ENCODE data around the gene METTL1. TPM values are rescaled to one million over a fixed set of nuclear protein-coding genes. Genes with fewer than 3 reads are reported as not detected.
"Not testable (repeated sequence)": the region's sequence is repeated elsewhere in the genome, so short reads cannot be mapped to it uniquely, and the experiment has no call there.

The METTL1 gene
- total RNA-seq, result 3.6 and 3.7 TPM in 2 replicates

DNA sequence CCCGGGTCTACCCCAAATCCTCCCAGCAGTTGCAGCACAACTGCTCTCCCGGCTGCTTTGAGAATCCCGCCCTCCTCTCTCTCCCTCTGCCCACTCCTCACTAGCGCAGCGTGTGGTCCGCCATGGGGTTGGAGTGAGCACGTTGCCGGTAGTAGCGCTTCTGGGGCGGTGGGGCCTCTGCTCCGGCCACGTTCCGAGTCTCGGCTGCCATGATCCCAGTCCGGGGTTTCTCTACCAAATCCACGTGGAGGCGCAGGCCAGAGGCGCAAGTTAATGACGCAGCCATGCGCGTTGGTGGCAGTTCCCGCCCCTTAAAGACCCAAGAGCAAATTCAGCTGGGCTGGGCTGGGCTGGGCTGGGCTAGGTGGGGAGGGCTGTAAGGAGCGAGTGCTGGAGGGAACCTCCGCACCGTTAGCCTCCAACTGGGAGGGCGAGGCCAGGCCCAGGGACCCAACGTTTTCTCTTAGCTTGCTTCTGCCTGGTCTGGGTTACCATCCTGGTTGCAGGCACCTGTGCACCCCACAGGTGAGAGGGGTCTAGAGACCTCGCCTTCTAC is at the start of gene METTL1:
Gene METTL1 (minus strand): TSS at position 233 of the 556 bp plus-strand sequence. CDS start 22 bp downstream, at position 211.
- DNase-seq, result peak; percentile 98

DNA sequence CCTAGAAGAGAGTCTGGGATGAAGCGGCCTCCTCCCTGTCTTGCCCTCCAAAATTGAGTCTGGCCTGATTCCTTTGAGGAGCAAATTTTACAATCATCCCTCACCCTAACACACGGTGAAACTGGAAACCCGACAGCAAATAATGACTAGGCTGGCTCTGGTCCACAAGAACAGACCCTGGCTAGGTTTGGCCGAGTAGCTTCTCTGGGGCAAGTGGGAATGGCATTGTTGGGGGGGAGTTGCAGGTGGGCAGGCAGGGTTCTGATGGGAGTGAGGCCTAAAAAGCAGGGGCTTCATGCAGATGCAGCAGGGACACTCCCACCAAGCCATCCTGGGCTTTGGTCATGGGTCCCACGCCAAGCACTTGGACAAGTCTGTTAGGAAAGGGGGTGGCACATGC is 49.1 kb upstream of the METTL1 start:
- not testable (repeated sequence) for DNase-seq

DNA sequence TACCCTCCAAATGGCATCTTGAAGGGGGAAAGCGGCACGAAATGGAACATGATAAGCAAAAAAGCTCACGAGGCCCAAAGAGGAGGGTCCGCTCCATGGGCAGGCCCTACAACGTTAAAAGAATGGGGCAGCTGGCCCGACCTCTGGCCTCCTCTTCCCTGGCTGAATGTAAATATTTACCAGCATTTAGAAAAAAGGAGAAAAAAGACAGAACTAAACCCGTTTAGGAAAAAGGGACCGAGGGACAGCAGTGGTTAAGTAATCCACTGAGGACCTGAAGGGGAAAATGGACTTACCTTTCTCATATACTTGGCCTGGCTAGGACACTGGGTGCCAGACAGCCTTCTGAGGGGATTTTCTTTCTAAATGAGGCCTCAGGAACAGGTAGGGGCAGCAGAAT is 48.2 kb upstream of the METTL1 start:
- DNase-seq, result not testable (repeated sequence)

DNA sequence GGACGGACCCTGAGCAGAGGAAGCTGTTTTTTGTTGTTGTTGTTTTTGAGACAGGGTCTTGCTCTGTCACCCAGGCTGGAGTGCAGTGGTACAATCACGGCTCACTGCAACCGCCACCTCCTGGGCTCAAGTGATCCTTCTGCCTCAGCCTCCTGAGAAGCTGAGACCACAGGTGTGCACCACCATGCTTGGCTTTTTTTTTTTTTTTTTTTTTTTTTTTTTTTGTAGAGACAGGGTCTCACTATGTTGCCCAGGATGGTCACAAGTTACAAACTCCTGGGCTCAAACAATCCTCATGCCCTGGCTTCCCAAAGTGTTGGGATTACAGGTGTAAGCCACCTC is 46.1 kb upstream of the METTL1 start:
- not testable (repeated sequence) for DNase-seq

DNA sequence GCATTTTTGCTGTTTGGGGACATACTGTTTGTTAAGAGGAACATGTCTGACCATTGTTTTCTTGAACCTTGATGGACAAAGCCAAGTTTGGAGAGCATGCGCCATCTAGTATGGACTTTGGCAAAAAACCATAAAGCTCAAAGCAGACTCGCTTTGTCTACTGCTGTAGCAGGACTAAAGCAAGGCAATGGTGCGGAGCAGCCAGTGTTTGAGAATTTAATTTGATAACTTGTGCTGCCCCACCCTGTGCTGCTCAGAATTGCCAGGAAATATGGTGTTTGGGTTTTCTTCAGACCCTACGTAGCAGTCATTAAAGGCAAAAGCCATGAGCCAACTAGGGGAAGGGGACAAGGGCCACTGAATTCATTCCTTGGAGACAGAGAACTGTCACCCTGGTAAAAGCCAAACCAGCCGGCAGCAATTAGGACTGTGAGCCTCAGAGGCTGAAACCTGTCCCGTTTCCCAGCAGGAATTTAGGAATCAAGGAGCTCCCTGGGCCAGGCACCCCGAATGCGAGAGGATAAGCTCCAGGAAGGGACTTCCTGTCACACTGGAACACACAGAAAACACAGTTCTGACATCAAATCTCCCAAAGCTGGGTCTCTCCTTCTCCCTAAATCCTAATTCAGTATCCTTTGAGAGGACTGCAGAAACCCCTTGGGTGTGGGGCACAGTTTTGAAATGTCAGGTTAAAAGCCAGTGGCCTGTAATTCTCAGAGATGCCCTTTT is 45.5 kb upstream of the METTL1 start:
- DNase-seq, result no peak

DNA sequence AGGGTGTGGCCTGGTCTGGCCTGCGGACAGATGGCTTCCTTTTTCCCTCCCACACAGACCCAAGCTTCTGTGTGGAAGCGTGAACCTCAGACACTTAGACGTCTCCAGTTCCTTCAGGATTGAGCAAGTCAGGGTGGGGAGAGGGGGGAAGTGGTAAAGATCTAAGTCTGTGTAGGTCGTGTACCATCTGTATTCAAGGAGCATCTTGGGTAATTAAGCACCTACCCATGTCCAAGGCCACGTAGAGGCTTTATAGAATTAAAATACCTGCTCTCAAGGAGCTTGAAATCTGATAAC is 44.9 kb upstream of the METTL1 start:
- no peak for DNase-seq

DNA sequence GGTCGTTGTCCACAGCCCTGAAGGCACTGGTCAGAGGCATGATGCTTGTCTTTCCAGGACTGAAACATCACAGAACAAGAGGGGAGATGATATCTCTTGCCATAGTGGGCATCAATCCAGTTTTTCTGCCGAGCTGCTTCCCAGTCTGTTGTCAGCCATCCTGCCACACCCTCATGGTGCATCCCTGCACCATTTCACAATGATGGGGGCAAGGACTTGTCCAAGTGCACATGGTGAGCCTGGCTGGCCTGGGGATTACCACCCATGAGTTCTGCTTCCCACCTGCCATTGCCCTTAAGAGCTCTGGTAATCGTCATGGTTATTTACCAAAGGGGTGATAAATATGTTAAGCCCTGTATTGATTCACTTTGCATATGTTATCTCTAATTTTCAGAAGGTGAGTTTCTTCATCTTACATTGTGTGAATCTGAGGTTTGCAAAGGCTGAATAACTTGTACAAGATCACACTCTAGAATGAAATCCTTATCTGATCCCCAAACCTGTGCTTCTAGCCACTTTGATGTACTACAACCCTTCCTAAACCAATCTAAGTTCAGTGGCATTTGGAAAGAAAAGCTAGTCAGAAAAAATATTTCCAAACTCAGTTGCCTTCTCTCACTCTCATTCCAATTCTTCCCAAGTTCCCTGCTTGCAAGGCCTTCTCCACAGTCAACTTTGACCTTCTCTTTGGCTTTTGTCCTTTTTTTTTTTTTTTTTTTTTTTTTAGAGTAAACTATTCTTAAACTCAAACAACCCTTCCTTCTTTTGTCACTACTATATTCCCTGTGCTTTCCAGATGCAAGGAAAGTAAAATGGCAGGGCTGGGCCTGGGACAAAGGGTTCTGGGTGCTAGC is 44.3 kb upstream of the METTL1 start:
- no peak for DNase-seq

DNA sequence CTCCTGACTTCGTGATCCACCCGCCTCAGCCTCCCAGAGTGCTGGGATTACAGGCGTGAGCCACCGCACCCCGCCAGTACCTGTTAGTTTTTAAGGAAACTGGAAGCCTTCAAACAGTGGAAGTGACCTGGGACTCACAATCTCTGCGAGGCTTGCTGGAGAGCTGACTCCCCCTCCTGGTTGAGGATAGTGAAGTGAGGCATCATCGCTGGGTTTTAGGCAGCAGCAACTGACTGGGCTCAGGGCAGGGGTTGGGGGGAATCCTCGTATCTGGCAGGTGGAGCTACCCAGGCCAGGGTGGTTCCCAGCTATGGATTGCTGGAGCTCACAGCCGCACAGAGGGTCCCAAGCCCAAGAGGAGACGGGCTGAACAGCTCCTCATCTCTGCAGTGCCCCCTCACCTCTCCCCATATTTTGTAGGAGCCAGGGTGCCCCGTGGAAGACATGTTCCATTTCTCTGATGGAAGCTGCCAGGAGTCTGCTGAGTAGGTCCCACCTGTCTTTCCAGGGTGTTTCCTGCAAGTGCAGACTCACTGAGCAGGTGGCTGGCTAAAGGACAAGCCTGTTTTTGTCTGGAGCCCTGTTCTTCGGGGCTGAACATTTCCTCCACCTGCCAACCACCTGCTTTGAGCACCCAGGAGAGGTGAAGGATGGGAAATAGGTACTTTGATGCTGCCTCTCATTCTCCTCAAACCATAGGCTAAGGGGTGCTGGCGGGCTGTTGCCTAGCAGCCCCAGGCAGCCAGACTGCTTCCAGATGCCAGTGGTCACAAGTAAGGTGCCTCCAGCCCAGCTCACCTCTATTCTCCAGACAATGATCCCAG is 43.5 kb upstream of the METTL1 start:
- DNase-seq, result no peak

DNA sequence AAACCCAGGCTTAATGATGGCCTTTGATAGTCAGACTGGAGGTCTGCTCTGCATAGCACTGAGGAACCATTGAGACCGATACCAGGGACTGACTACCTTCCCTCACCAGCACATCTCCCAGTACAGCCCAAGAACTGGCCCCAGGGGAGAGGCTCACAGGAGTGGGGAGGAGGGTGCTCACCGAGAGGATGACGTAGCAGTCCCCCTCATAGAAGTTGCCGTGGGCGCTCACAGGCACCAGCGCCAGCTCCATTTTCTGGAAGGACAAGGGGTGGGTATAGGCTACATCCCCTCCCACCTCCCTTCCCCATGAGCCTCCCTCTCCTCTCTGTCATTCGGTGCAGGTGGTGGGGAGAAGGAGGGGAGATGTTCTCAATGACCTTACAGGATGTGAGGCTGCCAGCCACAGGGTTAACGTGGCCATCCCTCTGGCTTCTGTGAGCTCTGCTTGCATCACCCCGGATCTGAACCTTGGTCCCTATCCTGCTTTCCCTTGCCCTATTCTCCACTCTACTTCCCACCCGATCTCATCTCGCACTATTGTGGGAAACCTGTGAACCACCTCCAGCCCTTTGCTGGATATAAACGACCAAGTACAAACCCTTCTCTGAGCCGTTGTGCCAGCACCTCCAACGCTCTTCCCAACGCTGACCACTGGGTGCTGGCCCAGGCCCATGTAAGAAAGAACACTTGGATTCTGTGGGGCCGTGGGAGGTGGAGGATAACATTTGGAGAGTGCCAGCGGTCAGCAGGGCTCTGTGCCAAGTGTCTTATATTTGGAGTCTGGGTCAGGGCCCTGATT is 42.3 kb upstream of the METTL1 start:
- DNase-seq, result no peak

DNA sequence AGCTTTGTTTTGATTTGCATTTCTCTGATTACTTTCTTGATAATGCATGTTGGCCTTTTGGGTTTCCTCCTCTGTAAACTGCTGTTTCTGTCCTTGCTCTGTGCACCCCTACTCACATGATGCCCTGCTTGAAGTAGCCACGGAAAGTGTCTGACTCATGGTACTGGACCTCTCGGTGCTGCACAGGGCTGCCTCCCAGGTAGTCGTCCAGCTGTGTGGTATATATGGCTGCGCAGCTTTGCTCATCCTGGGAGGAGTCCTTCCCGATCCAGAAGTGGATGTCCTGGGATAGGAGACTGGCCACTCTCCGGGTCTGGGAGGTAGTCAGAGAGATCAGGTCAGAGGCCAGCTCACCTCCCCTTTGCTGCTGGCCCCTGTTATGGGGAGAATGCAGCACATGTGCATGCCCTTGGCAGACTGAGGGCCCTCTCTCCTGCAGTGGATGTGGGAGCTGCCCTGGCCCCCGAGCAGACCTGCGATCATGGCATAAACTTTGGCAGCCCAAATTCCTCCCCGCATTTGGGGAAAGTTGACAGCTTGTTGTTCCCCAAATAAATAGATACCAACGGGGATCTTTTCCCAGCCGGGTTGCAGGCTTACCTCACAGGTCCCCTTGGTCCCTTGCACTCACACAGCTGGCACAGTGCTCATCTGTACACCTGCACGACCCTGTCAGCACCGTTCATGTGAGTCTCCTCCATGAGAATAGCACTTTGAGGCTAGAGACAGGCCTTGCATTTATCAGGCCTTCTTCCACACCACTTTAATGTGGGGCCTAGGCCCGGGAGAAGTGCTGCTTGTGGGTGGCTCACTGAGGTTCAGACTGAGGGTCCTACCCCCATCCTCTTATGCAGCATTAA is 41.4 kb upstream of the METTL1 start:
- no peak for DNase-seq

DNA sequence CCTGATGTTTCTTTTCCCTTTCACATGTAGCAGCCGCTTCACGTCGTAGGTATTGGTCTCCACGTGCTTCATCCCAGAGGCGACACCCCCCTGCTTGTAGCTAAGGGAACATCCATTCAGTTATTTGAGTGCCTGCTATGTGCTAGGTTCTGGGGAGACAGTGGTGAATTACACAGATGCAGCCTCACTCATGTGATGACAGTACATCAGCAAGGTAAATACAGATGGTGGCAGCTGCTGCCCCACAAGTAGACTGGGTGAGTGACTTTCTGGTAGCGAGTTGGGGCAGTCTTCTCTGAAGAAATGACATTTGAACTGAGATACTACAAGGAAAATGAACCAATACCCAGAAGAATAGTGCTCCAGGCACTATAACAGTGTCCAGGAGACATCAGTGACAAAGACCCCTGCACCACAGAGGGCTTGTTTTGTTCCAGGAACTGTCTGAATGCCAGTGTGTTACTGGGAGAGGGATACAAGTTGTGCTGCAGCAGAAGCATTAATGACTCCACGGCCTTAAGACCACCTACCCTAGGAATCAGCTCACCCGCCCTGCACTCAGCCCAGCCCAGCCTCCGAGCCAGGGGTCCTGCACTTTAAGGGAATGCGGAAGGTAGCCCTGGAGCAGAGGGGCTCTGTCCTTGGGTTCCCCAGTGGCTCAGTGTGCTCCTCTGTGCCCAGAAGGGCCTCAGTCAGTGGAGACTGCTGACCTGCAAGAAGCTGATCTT is 39.3 kb upstream of the METTL1 start:
- DNase-seq, result no peak

DNA sequence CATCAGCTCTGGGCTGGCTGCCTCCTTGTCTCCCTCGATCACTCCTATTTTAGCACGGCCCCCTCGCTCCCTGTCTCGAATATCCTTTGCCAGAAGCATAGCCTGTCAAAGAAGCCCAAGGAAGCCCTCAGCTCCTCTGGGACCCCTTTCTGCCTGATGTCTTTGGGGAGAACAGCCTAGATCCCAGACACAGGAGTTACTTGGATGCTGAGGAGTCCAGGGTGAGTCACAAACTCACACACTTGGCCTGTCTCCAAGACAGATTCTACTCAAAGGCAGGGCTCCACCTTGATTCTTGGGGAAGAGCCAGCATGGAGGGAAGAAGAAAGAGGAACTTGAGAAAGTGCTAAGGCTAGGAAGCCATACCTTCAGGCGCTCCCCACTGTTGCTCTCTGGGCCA is 38.5 kb upstream of the METTL1 start:
- peak; percentile 36 for DNase-seq

DNA sequence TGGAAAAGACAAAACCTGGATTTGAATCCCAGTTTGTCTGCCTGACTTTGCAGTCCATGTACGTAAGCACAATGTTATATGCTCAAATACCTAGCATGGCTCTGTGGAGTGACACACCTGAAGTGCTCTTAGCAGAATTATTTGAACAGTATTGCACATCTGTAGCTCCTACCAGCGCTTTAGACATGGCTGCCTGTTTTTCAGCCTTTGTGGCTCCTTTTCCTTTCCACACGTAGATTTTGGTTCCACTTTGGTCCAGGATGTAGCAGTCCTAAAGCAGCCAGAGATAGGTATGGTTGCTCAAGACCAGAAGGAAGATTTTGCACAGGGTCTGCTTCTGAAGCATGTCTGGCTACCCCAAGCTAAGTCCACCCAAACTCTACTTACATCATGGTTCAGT is 37.5 kb upstream of the METTL1 start:
- no peak for DNase-seq

DNA sequence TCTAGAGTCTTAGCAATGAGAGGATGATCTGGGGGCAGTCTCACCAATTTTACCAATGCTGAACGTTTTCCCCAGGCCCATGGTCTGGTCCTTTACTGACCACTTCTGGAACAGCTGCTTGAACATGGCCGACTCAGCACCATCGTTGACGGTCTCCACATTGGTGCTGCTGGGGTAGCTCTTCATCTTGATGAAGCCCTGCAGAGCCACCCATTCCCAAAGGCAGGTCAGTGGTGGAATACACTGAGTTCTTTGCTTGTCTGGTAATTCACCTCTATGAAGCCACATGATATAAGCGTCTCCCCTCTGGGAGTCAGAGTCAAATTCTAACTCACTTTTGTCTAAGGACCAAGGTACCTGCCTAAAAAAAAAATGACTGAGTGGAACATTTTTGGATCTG is 36.4 kb upstream of the METTL1 start:
- DNase-seq, result no peak

DNA sequence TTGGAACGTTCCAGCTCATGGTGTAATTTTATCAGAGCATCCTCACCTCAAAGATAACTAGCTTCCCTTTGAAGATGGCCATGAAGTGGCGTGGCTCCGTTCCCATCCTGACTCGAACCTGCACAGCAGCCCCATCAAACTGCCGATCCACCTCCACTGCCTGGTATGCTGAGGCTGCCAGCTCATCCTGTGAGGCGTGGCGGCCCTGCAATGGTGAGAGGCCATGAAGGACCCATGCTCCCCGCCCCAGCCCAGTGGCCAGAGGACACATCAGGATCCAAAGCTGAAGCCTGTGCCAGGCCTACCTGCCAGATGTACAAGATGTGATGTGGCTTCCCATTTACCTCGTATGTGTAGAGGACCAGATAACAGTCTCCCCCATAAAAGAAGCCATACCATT is 35.4 kb upstream of the METTL1 start:
- DNase-seq, result no peak

DNA sequence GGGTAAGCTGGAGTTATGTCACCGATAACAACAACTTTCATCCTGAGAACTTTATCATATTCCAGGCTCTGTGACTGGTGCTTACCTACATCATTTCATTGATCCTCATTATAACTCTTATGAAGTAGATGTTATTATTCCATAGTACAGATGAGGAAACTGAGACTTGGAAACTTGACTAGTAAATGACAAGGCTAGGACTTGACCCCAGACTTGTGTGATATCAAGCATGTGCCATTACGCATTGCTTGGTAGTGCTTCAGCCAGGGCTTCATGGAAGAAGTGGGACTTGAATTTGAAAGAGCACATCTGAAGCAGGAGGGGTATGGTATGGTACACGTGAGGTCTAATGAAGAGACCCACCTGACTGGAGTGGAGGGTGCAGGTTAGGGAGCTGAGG is 34.8 kb upstream of the METTL1 start:
- no peak for DNase-seq

DNA sequence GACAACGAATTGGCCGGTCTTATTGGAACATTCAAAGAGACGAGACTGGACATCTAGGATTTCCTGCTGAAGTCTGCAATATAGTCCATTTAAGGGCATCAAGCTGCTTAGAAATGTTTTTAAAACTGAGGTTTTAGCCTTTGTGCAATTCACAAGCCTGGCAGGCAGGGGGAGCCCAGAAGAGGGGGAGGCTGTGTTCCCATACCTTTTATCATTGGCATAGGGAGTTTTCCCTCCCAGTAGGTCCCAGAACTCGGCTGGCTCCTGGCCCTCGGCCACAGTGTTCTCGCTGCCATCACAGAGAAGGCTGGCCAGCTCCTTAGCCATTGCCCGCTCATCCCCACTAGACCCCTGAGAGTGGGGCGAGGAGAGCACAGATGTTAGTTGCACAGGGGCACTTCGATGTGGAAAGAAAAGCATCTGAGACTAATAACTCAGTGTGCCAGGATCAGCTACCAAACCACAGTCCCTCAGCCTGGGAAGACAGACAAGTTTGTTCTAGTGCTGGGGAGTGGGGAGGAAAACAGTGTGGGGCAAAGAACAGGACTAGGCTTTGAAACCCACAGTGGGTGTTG is 31.5 kb upstream of the METTL1 start:
- DNase-seq, result peak; percentile 72

DNA sequence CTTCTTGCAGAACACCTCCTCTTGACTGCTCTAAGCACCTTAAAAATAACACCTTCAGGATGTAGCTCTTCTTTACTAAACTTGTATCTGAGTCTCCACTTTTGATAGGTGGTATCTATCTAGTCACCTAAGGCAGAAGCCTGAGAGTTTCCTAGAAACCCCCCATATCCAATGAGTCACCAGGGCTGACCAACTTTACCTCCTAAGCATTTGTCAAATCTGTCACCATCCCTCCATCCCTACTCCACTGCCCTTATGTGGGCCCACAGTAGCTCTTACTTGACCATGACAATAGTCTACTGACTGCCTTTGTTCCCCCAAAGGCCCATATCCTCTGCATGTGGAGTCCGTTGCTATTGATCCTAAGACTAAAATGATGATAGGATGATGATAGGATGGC is 30.7 kb upstream of the METTL1 start:
- no peak for DNase-seq

DNA sequence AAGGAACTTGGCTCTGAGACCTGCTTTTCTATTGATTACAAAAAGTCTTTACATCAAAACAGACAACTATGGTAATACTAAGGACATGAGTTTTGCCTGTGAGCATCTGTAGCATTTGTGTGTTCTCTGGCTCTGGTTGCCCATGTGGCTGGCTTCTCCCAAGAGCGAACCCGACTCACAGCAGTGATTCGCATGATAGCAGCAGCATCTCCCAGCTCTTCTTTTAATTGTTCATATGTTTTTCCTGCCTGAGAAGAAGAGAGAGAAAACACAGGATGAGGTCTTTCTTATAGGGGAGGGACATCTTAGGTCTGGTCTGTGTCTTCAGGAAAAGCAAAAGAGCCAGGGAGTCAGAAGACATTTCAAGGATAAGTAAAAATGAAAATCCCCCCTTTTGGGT is 29.1 kb upstream of the METTL1 start:
- no peak for DNase-seq

DNA sequence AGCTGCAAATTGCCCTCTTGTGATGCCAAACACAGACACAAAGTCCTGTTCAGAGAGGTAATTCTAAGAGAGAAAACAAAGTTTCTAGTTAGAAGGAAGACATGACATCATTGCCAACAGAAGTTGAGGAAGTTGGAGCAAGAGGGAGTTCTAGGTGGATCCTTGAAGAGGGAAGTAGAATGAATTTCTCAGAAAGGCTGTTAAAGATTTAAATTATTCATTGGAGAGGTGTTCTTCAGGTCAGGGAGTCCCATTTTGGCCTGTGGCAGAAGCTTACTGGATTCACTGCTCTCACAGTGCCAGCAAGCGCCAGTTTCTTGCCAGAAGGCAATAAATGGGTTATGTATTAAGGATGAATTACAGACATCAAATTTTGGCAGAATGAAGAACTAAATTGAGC is 26.0 kb upstream of the METTL1 start:
- no peak for DNase-seq

Measured in dermis blood vessel endothelial cell (primary cell).